ENCODE measurements around the gene EGF. TPM values are rescaled to one million over a fixed set of nuclear protein-coding genes. Genes with fewer than 3 reads are reported as not detected.

The EGF gene
- total RNA-seq, 1 donor from 2014 or later = 15.0 TPM

- no peak for DNase-seq (ENCODE audit: low spot score)
These were observed 8.7 kb downstream of the EGF start for GRCh38 chr4:109921384-109921808.

GRCh38 chr4:109925396-109925795 is 12.7 kb downstream of the EGF start:
- H3K9me3 Mint-ChIP-seq (ENCODE audit: unreplicated experiment) = no peaks in the 10 kb centered on the region

More at GRCh38 chr4:109921384-109921808, 8.7 kb downstream of the EGF start:
- Mint-ChIP-seq H3K9me3 (ENCODE audit: unreplicated experiment) (no peaks in the 10 kb centered on the region), H3K27me3 (ENCODE audit: unreplicated experiment) (peaks cover 1% of the 10 kb centered on the region), H3K27ac (ENCODE audit: unreplicated experiment) (no peak overlapping the region), H3K4me3 (ENCODE audit: unreplicated experiment) (no peak overlapping the region), H3K36me3 (ENCODE audit: low read depth, unreplicated experiment) (no peaks in the 10 kb centered on the region), H3K4me1 (ENCODE audit: unreplicated experiment) (peaks cover 17% of the 10 kb centered on the region)
- TF ChIP-seq CTCF (IDR thresholded peaks at IDR 0.05; ENCODE audit: unreplicated experiment) = no peak

GRCh38 chr4:109928327-109929045 is 15.8 kb downstream of the EGF start:
- H3K9me3 Mint-ChIP-seq (ENCODE audit: unreplicated experiment) = no peaks in the 10 kb centered on the region
- H3K4me1 Mint-ChIP-seq (ENCODE audit: unreplicated experiment) = peaks cover 6% of the 10 kb centered on the region
- no peak for TF ChIP-seq CTCF (IDR thresholded peaks at IDR 0.05; ENCODE audit: unreplicated experiment)
- no peak overlapping the region for H3K27ac Mint-ChIP-seq (ENCODE audit: unreplicated experiment)
- no peak for DNase-seq (ENCODE audit: low spot score)
- H3K4me3 Mint-ChIP-seq (ENCODE audit: unreplicated experiment) = no peak overlapping the region
- no peaks in the 10 kb centered on the region for H3K27me3 Mint-ChIP-seq (ENCODE audit: unreplicated experiment)
- no peaks in the 10 kb centered on the region for H3K36me3 Mint-ChIP-seq (ENCODE audit: low read depth, unreplicated experiment)

More at GRCh38 chr4:109925396-109925795, 12.7 kb downstream of the EGF start:
- TF ChIP-seq CTCF (IDR thresholded peaks at IDR 0.05; ENCODE audit: unreplicated experiment) = no peak
- Mint-ChIP-seq H3K36me3 (ENCODE audit: low read depth, unreplicated experiment) (no peaks in the 10 kb centered on the region), H3K4me3 (ENCODE audit: unreplicated experiment) (no peak overlapping the region), H3K4me1 (ENCODE audit: unreplicated experiment) (peaks cover 9% of the 10 kb centered on the region), H3K27me3 (ENCODE audit: unreplicated experiment) (no peaks in the 10 kb centered on the region), H3K27ac (ENCODE audit: unreplicated experiment) (no peak overlapping the region)
- no peak for DNase-seq (ENCODE audit: low spot score)

- H3K36me3 Mint-ChIP-seq (ENCODE audit: low read depth, unreplicated experiment) = no peaks in the 10 kb centered on the region
- no peak for TF ChIP-seq CTCF (IDR thresholded peaks at IDR 0.05; ENCODE audit: unreplicated experiment)
- no peaks in the 10 kb centered on the region for H3K4me1 Mint-ChIP-seq (ENCODE audit: unreplicated experiment)
- no peak overlapping the region for H3K27ac Mint-ChIP-seq (ENCODE audit: unreplicated experiment)
- H3K4me3 Mint-ChIP-seq (ENCODE audit: unreplicated experiment) = no peak overlapping the region
- H3K27me3 Mint-ChIP-seq (ENCODE audit: unreplicated experiment) = no peaks in the 10 kb centered on the region
- H3K9me3 Mint-ChIP-seq (ENCODE audit: unreplicated experiment) = no peaks in the 10 kb centered on the region
- DNase-seq (ENCODE audit: low spot score) = no peak
These were observed 17.8 kb downstream of the EGF start for GRCh38 chr4:109930464-109930863.

GRCh38 chr4:109930872-109931271 is 18.2 kb downstream of the EGF start:
- H3K4me3 Mint-ChIP-seq (ENCODE audit: unreplicated experiment) = no peak overlapping the region
- H3K4me1 Mint-ChIP-seq (ENCODE audit: unreplicated experiment) = no peaks in the 10 kb centered on the region
- H3K9me3 Mint-ChIP-seq (ENCODE audit: unreplicated experiment) = no peaks in the 10 kb centered on the region
- TF ChIP-seq CTCF (IDR thresholded peaks at IDR 0.05; ENCODE audit: unreplicated experiment) = no peak
- no peaks in the 10 kb centered on the region for H3K27me3 Mint-ChIP-seq (ENCODE audit: unreplicated experiment)
- no peak overlapping the region for H3K27ac Mint-ChIP-seq (ENCODE audit: unreplicated experiment)
- DNase-seq (ENCODE audit: low spot score) = no peak
- H3K36me3 Mint-ChIP-seq (ENCODE audit: low read depth, unreplicated experiment) = no peaks in the 10 kb centered on the region

Measured in endothelial cell (in vitro differentiated cells).